ENCODE results near the gene RING1. TPM values are rescaled to one million over a fixed set of nuclear protein-coding genes. Genes with fewer than 3 reads are reported as not detected.

Gene RING1
- total RNA-seq, 1 donor, result 40.4 TPM

GRCh38 chr6:33237741-33238140 is 29.4 kb downstream of the RING1 start:
- DNase-seq (ENCODE audit: low read depth in 2 of 3, low spot score in 2 of 3), result no peak

- no peak for DNase-seq (ENCODE audit: low read depth in 2 of 3, low spot score in 2 of 3)
Measured at GRCh38 chr6:33241968-33242367, 33.7 kb downstream of the RING1 start.

- DNase-seq (ENCODE audit: low read depth in 2 of 3, low spot score in 2 of 3), result no peak
Measured at GRCh38 chr6:33243476-33243875, 35.2 kb downstream of the RING1 start.

GRCh38 chr6:33247977-33248642 is 39.8 kb downstream of the RING1 start:
- DNase-seq (ENCODE audit: low read depth in 2 of 3, low spot score in 2 of 3), result peak; percentile 79 to 91 (median 83)

GRCh38 chr6:33248643-33248931 is 40.3 kb downstream of the RING1 start:
- peak in 1 of 3 donors; percentile 48 for DNase-seq (ENCODE audit: low read depth in 2 of 3, low spot score in 2 of 3)

GRCh38 chr6:33248932-33249731 is 40.8 kb downstream of the RING1 start:
- peak; percentile 88 to 100 (median 99) for DNase-seq (ENCODE audit: low read depth in 2 of 3, low spot score in 2 of 3)

GRCh38 chr6:33249732-33250630 is 41.7 kb downstream of the RING1 start:
- no peak for DNase-seq (ENCODE audit: low read depth in 2 of 3, low spot score in 2 of 3)

GRCh38 chr6:33250731-33251130 is 42.4 kb downstream of the RING1 start:
- no peak for DNase-seq (ENCODE audit: low read depth in 2 of 3, low spot score in 2 of 3)

- DNase-seq (ENCODE audit: low read depth in 2 of 3, low spot score in 2 of 3), result no peak
Measured at GRCh38 chr6:33251395-33252012, 43.2 kb downstream of the RING1 start.

- no peak for DNase-seq (ENCODE audit: low read depth in 2 of 3, low spot score in 2 of 3)
Measured at GRCh38 chr6:33252759-33253158, 44.5 kb downstream of the RING1 start.

- DNase-seq (ENCODE audit: low read depth in 2 of 3, low spot score in 2 of 3), result no peak
Measured at GRCh38 chr6:33254591-33254990, 46.3 kb downstream of the RING1 start.

- DNase-seq (ENCODE audit: low read depth in 2 of 3, low spot score in 2 of 3), result no peak
Measured at GRCh38 chr6:33259032-33259431, 50.7 kb downstream of the RING1 start.

Small RNA genes within 50 kb of the gene (small RNA-seq; reads per million reads assigned to genes)
- 3.7 reads per million, percentile 83 among the genes with 10 or more reads in this experiment for gene MIR219A1
- gene RNY4P10, result not detected

Other genes starting within 250 kb of the RING1 start
- gene BRD2, start 239.9 kb upstream of the RING1 start, total RNA-seq, result 191 TPM
- 209 TPM for gene HLA-DOA, start 198.9 kb upstream of the RING1 start, total RNA-seq
- 618 TPM for gene HLA-DPA1, start 134.9 kb upstream of the RING1 start, total RNA-seq
- gene HLA-DPB1, start 132.5 kb upstream of the RING1 start, total RNA-seq, result 396 TPM
- gene COL11A2, start 16.0 kb upstream of the RING1 start, total RNA-seq, result 0.27 TPM
- gene RXRB, start 7.8 kb upstream of the RING1 start, total RNA-seq, result 23.4 TPM
- 29.9 TPM for gene SLC39A7, start 7.6 kb upstream of the RING1 start, total RNA-seq
- gene HSD17B8, start 3.8 kb upstream of the RING1 start, total RNA-seq, result 55.7 TPM
- 62.5 TPM for gene VPS52, start 63.4 kb downstream of the RING1 start, total RNA-seq
- gene RPS18, start 63.6 kb downstream of the RING1 start, total RNA-seq, result 10,287 TPM
- gene B3GALT4, start 68.6 kb downstream of the RING1 start, total RNA-seq, result 14.3 TPM
- 63.3 TPM for gene WDR46, start 80.7 kb downstream of the RING1 start, total RNA-seq
- gene PFDN6, start 81.1 kb downstream of the RING1 start, total RNA-seq, result 7.5 TPM
- 35.5 TPM for gene RGL2, start 90.4 kb downstream of the RING1 start, total RNA-seq
- gene TAPBP, start 105.6 kb downstream of the RING1 start, total RNA-seq, result 323 TPM
- 27.7 TPM for gene ZBTB22, start 109.2 kb downstream of the RING1 start, total RNA-seq
- 63.6 TPM for gene DAXX, start 114.5 kb downstream of the RING1 start, total RNA-seq
- gene KIFC1, start 183.3 kb downstream of the RING1 start, total RNA-seq, result 4.8 TPM
- gene PHF1, start 202.5 kb downstream of the RING1 start, total RNA-seq, result 22.9 TPM
- 109 TPM for gene CUTA, start 209.6 kb downstream of the RING1 start, total RNA-seq
- gene SYNGAP1, start 211.6 kb downstream of the RING1 start, total RNA-seq, result 22.4 TPM
- 6.2 TPM for gene ZBTB9, start 246.1 kb downstream of the RING1 start, total RNA-seq